Lower lobe of right lung (tissue), 2 donors: Measurements from ENCODE around the gene PPP2R5A. TPM values are rescaled to one million over a fixed set of nuclear protein-coding genes. Genes with fewer than 3 reads are reported as not detected.
A peak's percentile ranks its signal among the peaks of the same experiment; 100 is the strongest.

ENCODE experiments used
- ATAC-seq, 2 donors: fragments of 200-7000 bp; cut with Tn5 transposase; one replicate each; pipeline ENCODE4 v1.9.1; 2020 to 2022; ENCODE audit warnings: mild to moderate bottlenecking in 2 of 2, moderate library complexity in 2 of 2
- DNase-seq: peaks from one replicate; pipeline ENCODE4 v3.0.0-alpha.2; 2020
- H3K27ac ChIP-seq: fragments of 200-600 bp; one replicate; pipeline ENCODE4 v1.8.0; 2022
- H3K27me3 ChIP-seq: fragments of 200-600 bp; one replicate; pipeline ENCODE4 v1.8.0; 2022; ENCODE audit warnings: low read depth
- H3K36me3 ChIP-seq: fragments of 200-600 bp; one replicate; pipeline ENCODE4 v1.8.0; 2022; ENCODE audit warnings: mild to moderate bottlenecking
- H3K4me1 ChIP-seq: fragments of 200-600 bp; one replicate; pipeline ENCODE4 v1.8.0; 2022
- H3K4me3 ChIP-seq: fragments of 200-600 bp; one replicate; pipeline ENCODE4 v1.8.0; 2022; ENCODE audit warnings: mild to moderate bottlenecking
- H3K9me3 ChIP-seq: fragments of 200-600 bp; one replicate; pipeline ENCODE4 v1.8.0; 2022
- intact Hi-C: fragments of 100-400 bp; cut with DNase I; formaldehyde crosslinking; loops from one replicate; pipeline ENCODE4 v1.11.0; 2022
- total RNA-seq: library from RNA; stranded (reverse); fragmentation: NEBNext Ultra II Directional; extraction: Animal tissue kit (Norgen Biotek cat#: 25700); gene quantifications from one replicate; pipeline ENCODE4 v1.2.1, GENCODE V29; 2021
- TF ChIP-seq, protein P1 (sequence below): fragments of 200-600 bp; IDR thresholded peaks from one replicate; pipeline ENCODE4 v1.8.0; 2022; ENCODE audit warnings: antibody characterized with exemption, mild to moderate bottlenecking
- donor health status: DM: no; HTN: yes; CAD: no; lungs with severe emphysema.

PPP2R5A gene
- total RNA-seq, 1 donor from 2014 or later: 91.5 TPM

DNA sequence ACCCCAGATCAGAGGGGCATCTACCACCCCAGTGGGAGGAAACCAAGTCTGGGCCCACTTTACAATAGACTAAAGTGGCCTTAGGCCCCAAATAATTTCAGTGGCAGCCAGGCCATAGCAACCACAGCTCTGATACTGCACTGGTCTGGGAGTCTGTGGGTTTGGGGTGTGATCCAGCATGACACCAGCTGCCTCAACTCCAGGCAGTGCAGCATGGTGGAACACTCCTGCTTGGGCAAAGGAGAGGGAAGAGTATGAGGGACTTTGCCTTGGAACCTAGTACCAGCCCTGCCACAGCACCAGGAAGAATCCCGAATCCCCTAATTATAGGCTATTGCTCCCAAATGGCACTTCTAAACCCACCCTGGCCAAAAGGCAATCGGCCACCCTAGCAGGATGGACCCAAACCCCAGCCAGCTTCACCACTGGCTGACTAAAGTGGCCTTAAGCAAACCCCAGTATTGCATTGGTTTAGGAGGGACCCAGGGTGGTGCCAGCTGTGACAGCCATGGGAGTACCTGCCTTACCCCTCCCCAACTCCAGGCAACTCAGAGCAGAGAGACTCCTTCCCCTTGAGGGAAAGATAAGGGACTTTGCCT lies 82.4 kb downstream of the PPP2R5A start:
- intact Hi-C loops: no loop called here
- no peak for DNase-seq
- H3K36me3 ChIP-seq: peaks cover 45% of the 10 kb centered on the region

DNA sequence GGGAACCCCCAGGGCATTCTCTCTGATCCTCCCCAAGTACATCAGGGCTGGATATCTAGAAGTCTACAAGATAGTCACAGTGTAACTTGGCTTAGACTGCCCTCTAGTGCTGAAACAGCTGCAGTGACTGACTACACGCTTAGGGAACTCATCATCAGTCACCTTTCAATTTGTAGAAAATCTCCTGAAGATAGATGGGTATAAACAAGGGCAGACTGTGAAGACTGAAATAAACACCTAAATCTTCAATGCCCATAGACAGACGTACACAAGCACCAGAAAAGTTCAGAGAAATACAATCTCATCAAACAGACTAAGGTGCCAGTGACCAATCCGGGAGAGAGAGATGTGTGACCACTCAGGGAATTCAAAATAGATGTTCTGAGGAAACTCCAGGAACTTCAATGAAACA lies 82.9 kb downstream of the PPP2R5A start:
- Histone ChIP-seq H3K4me3 (no peak overlapping the region), H3K4me1 (no peaks in the 10 kb centered on the region), H3K27me3 (no peaks in the 10 kb centered on the region), H3K9me3 (no peaks in the 10 kb centered on the region), H3K36me3 (peaks cover 40% of the 10 kb centered on the region), H3K27ac (no peak overlapping the region)
- ATAC-seq (peak; percentile 91 to 92), DNase-seq (no peak)
- intact Hi-C loops: no loop called here
- TF ChIP-seq, protein P1, sequence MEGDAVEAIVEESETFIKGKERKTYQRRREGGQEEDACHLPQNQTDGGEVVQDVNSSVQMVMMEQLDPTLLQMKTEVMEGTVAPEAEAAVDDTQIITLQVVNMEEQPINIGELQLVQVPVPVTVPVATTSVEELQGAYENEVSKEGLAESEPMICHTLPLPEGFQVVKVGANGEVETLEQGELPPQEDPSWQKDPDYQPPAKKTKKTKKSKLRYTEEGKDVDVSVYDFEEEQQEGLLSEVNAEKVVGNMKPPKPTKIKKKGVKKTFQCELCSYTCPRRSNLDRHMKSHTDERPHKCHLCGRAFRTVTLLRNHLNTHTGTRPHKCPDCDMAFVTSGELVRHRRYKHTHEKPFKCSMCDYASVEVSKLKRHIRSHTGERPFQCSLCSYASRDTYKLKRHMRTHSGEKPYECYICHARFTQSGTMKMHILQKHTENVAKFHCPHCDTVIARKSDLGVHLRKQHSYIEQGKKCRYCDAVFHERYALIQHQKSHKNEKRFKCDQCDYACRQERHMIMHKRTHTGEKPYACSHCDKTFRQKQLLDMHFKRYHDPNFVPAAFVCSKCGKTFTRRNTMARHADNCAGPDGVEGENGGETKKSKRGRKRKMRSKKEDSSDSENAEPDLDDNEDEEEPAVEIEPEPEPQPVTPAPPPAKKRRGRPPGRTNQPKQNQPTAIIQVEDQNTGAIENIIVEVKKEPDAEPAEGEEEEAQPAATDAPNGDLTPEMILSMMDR: peak; percentile 84

More for the DNA sequence above, 82.4 kb downstream of the PPP2R5A start:
- Histone ChIP-seq H3K4me3 (no peak overlapping the region), H3K4me1 (no peaks in the 10 kb centered on the region), H3K27me3 (no peaks in the 10 kb centered on the region), H3K9me3 (no peaks in the 10 kb centered on the region), H3K27ac (no peak overlapping the region)
- TF ChIP-seq, protein P1: no peak
- ATAC-seq: peak; percentile 28 to 56

GRCh38 chr1:212375986-212376385 lies 90.8 kb downstream of the PPP2R5A start:
- intact Hi-C loops: no loop called here
- H3K9me3 ChIP-seq: no peaks in the 10 kb centered on the region
- H3K4me1 ChIP-seq: no peaks in the 10 kb centered on the region
- ATAC-seq (no peak), DNase-seq (no peak)
- H3K27me3 ChIP-seq: no peaks in the 10 kb centered on the region
- no peak overlapping the region for H3K27ac ChIP-seq
- TF ChIP-seq, protein P1: no peak
- H3K36me3 ChIP-seq: peaks cover 50% of the 10 kb centered on the region
- no peak overlapping the region for H3K4me3 ChIP-seq

DNA sequence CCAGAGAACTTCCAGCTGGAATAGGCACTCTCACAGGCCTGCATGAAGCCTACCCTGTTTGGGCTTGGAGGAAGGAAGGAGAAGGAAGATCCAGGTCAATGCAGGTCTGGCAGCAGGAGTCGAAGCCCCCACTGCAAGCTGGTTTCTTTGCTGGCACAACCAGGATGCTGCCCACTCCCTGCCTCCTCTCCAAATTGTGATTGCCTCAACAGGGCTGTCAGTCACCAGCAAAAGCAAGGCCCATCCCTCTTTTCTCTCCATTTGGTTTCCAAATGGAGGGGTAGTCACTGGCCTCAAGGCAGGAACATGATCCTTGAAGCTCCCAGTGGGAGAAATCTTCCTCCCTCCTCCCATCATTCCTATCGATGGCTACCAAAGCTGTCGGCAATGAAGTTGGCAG lies 92.4 kb downstream of the PPP2R5A start:
- ATAC-seq: no peak
- TF ChIP-seq, protein P1: no peak
- H3K27me3 ChIP-seq: no peaks in the 10 kb centered on the region
- no peak for DNase-seq
- H3K9me3 ChIP-seq: no peaks in the 10 kb centered on the region
- H3K27ac ChIP-seq: no peak overlapping the region
- H3K4me1 ChIP-seq: no peaks in the 10 kb centered on the region
- H3K36me3 ChIP-seq: peaks cover 53% of the 10 kb centered on the region
- intact Hi-C loops: no loop called here
- no peak overlapping the region for H3K4me3 ChIP-seq

GRCh38 chr1:212379366-212379765 lies 94.2 kb downstream of the PPP2R5A start:
- peaks cover 60% of the 10 kb centered on the region for H3K36me3 ChIP-seq
- ATAC-seq (no peak), DNase-seq (no peak)
- TF ChIP-seq, protein P1: no peak
- H3K4me3 ChIP-seq: no peak overlapping the region
- H3K27ac ChIP-seq: no peak overlapping the region
- intact Hi-C loops: no loop called here
- H3K4me1 ChIP-seq: no peaks in the 10 kb centered on the region
- no peaks in the 10 kb centered on the region for H3K9me3 ChIP-seq
- no peaks in the 10 kb centered on the region for H3K27me3 ChIP-seq
